ENCODE results near the gene SARDH. TPM values are rescaled to one million over a fixed set of nuclear protein-coding genes. Genes with fewer than 3 reads are reported as not detected.

Gene SARDH
- total and polyA plus RNA-seq, 2 of the 8 experiments (the other 6 are each of a cell fraction or from before 2014, with no cell fraction given): 6.4 to 7.4 TPM

DNA sequence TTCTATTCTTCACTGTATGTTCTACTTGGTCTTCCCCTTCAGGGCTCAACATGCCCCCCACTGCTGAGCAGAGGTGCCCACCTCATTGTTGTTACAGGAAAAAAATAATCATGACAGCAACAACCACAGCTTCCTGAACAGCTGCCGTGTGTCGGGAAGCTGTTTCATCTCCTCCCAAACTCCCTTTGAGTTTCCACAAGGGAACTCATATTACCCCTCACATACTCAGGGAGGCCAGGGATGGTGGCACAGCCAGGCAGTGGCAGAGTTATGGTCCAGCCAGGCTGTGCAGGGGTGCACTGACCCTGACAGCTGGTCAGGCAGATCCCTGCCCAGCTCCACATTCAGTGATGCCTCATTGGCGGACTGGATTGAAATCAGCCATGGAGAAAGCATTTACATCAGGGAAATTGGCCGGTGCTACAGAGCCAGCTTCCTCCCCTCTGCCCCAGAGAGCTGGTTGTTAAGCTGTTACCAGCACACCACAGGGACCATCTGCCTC, 37.3 kb downstream of the SARDH start:
- Histone ChIP-seq H3K9me3 (ENCODE audit: insufficient read depth in 2 of 2, low read depth in 1 of 2, low read length in 1 of 2) (no peaks in the 10 kb centered on the region), H3K56ac (replicated peaks; ENCODE audit: insufficient read length, low read depth, low read length) (peak overlapping the region; percentile 77), H3K23me2 (ENCODE audit: low read depth, low read length) (no peaks in the 10 kb centered on the region), H3K4ac (replicated peaks; ENCODE audit: insufficient read length, low read depth, low read length) (no peak overlapping the region), H3K4me3 (ENCODE audit: extremely low read depth in 1 of 4, insufficient read depth in 2 of 4, low read depth in 3 of 4, low read length in 4 of 4) (no peak overlapping the region), H3K27me3 (replicated peaks in 1 of 4; ENCODE audit: control insufficient read depth in 3 of 4, extremely low read depth in 1 of 4, insufficient read depth in 3 of 4, low read length in 3 of 4) (no peaks in the 10 kb centered on the region; a peak in 3 of 7 replicates), H3K4me1 (replicated peaks in 1 of 4; ENCODE audit: control insufficient read depth in 3 of 4, insufficient read depth in 4 of 4, low read length in 3 of 4) (peaks cover 0 to 13% (median 10%) of the 10 kb centered on the region in 4 experiments; a peak in 5 of 7 replicates), H3K14ac (ENCODE audit: insufficient read length) (no peak overlapping the region), H3K18ac (ENCODE audit: extremely low read depth, low read length) (no peak overlapping the region), H4K91ac (replicated peaks; ENCODE audit: insufficient read length, low read length) (no peak overlapping the region), H3K79me1 (ENCODE audit: low read depth, low read length) (no peaks in the 10 kb centered on the region), H3K79me2 (ENCODE audit: control insufficient read depth in 1 of 2, insufficient read depth in 2 of 2, low read length in 2 of 2) (no peaks in the 10 kb centered on the region), H3K36me3 (ENCODE audit: control insufficient read depth in 2 of 4, insufficient read depth in 4 of 4, low read length in 3 of 4) (no peaks in the 10 kb centered on the region), H3K27ac (ENCODE audit: low read depth, low read length) (no peak overlapping the region), H2BK15ac (ENCODE audit: low read length) (no peak overlapping the region), H4K8ac (ENCODE audit: extremely low read depth, insufficient read depth, low read length) (peak overlapping the region; percentile 79; the same call in 1 of the 2 replicates), H4K5ac (ENCODE audit: insufficient read length, low read depth, low read length) (no peak overlapping the region), H3K9ac (replicated peaks in 1 of 4; ENCODE audit: extremely low read depth in 1 of 4, low read depth in 3 of 4, low read length in 3 of 4) (no peak overlapping the region), H2AFZ (ENCODE audit: low read length) (no peak overlapping the region), H2BK120ac (replicated peaks; ENCODE audit: low read depth, low read length) (no peak overlapping the region), H4K20me1 (replicated peaks in 1 of 2; ENCODE audit: control insufficient read depth in 1 of 2, insufficient read depth in 2 of 2, low read length in 2 of 2) (no peaks in the 10 kb centered on the region), H3K23ac (ENCODE audit: insufficient read length) (no peak overlapping the region), H3K4me2 (ENCODE audit: insufficient read depth in 1 of 2, low read depth in 2 of 2, low read length in 2 of 2) (no peak overlapping the region), H2BK20ac (ENCODE audit: low read length) (no peak overlapping the region), H2AK5ac (ENCODE audit: low read depth, low read length) (no peak overlapping the region), H2BK12ac (ENCODE audit: low read depth, low read length) (no peak overlapping the region), H2BK5ac (ENCODE audit: low read depth, low read length) (no peak overlapping the region)
- ChIA-PET POLR2A (ENCODE audit: partially characterized antibody) (interaction anchor here (0.9 kb wide), 1 partner anchor 92 kb away, joined by 3 read pairs; no protein-coding TSS in a partner anchor), CTCF (ENCODE audit: partially characterized antibody) (interaction anchor here (0.7 to 2.6 kb wide), 11 partner anchors 9 to 238 kb away, joined by 3 to 11 read pairs (median 4); no protein-coding TSS in a partner anchor)
- no peak for FAIRE-seq
- DNase-seq (ENCODE audit: low read depth in 1 of 2, low spot score in 2 of 2): no peak
- WGBS, 2 experiments (ENCODE audit: extremely low coverage in 1 of 2, insufficient coverage in 1 of 2, insufficient read length in 1 of 2, insufficient replicate concordance in 2 of 2, low coverage in 1 of 2, low lambda C conversion rate in 2 of 2, missing lambda C conversion rate in 1 of 2): 83% methylated on average over 4 of the region's 4 CpGs; no CpG with 5 or more reads in 1 of the 2 experiments
- TF ChIP-seq CEBPB (IDR thresholded peaks at IDR 0.05; ENCODE audit: low read depth, low read length) (no peak), ASH2L (IDR thresholded peaks at IDR 0.05; ENCODE audit: low read length) (no peak), EGR1 (IDR thresholded peaks at IDR 0.05; ENCODE audit: borderline replicate concordance, low read depth, low read length) (no peak), SP4 (IDR thresholded peaks at IDR 0.05; ENCODE audit: low read length) (no peak), SRF (IDR thresholded peaks at IDR 0.05; ENCODE audit: low read depth, low read length) (no peak), SP2 (IDR thresholded peaks at IDR 0.05; ENCODE audit: low read length) (no peak), TAF1 (IDR thresholded peaks at IDR 0.05; ENCODE audit: low read depth, low read length) (no peak), TEAD4 (IDR thresholded peaks at IDR 0.05; ENCODE audit: low read depth, low read length) (no peak), KDM4A (IDR thresholded peaks at IDR 0.05; ENCODE audit: low read depth, low read length, severe bottlenecking) (no peak), POU5F1 (IDR thresholded peaks at IDR 0.05; ENCODE audit: low read depth, low read length) (no peak)
